Measurements from ENCODE around the gene EPHB1.

The EPHB1 gene

DNA sequence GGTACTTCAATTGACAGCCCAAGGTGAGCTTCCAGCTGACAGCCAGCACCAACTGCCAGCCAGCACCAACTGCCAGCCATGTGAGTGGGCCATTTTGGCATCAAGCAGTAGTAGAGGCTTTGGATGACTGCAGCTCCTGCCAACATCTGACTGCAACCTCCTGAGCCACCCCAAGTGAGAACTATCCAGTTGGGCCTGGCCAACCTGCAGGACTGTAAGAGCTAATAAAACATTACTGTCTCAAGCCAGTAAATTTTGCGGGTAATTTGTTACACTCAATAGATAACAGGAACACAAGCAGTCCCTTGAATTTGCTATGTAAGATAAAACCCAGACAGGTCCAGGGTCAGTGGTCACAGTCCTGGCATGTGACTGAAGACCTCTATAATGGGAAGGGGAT, 29.7 kb downstream of the EPHB1 start:
- TF ChIP-seq, protein P1, sequence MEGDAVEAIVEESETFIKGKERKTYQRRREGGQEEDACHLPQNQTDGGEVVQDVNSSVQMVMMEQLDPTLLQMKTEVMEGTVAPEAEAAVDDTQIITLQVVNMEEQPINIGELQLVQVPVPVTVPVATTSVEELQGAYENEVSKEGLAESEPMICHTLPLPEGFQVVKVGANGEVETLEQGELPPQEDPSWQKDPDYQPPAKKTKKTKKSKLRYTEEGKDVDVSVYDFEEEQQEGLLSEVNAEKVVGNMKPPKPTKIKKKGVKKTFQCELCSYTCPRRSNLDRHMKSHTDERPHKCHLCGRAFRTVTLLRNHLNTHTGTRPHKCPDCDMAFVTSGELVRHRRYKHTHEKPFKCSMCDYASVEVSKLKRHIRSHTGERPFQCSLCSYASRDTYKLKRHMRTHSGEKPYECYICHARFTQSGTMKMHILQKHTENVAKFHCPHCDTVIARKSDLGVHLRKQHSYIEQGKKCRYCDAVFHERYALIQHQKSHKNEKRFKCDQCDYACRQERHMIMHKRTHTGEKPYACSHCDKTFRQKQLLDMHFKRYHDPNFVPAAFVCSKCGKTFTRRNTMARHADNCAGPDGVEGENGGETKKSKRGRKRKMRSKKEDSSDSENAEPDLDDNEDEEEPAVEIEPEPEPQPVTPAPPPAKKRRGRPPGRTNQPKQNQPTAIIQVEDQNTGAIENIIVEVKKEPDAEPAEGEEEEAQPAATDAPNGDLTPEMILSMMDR (IDR thresholded peaks at IDR 0.05; ENCODE audit: low read depth, low read length, missing control alignments): no peak
- H3K4me3 ChIP-seq (replicated peaks; ENCODE audit: low read depth, low read length): no peak overlapping the region
- no peak for DNase-seq (ENCODE audit: extremely low read depth, low read depth)

- DNase-seq (ENCODE audit: extremely low read depth, low read depth): no peak
- H3K4me3 ChIP-seq (replicated peaks; ENCODE audit: low read depth, low read length): no peak overlapping the region
- TF ChIP-seq, protein P1 (IDR thresholded peaks at IDR 0.05; ENCODE audit: low read depth, low read length, missing control alignments): no peak
These were observed 32.2 kb downstream of the EPHB1 start for GRCh38 chr3:134827213-134827612.

- TF ChIP-seq, protein P1 (IDR thresholded peaks at IDR 0.05; ENCODE audit: low read depth, low read length, missing control alignments): no peak
- no peak overlapping the region for H3K4me3 ChIP-seq (replicated peaks; ENCODE audit: low read depth, low read length)
- DNase-seq (ENCODE audit: extremely low read depth, low read depth): no peak
These were observed 34.7 kb downstream of the EPHB1 start for GRCh38 chr3:134829721-134830120.

DNA sequence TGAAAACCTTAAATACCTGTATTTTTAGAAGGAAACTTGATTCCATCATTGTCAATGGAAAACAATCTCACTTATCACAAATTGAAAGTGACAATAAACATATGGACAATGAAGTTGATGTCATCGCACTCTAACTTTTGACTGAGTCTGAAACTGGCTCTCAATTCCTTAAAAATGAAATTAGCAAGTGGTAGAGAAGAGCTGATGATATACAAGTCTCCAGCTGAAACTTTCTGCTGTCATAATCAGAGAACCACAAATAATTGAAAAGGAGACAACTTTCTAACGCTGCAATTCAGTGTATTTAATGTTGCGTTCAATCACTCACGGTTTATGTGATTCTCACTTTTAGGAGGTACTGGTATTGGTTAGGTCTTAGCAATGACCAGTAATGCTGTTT, 37.5 kb downstream of the EPHB1 start:
- H3K4me3 ChIP-seq (replicated peaks; ENCODE audit: low read depth, low read length): no peak overlapping the region
- no peak for DNase-seq (ENCODE audit: extremely low read depth, low read depth)
- TF ChIP-seq, protein P1 (IDR thresholded peaks at IDR 0.05; ENCODE audit: low read depth, low read length, missing control alignments): no peak

DNA sequence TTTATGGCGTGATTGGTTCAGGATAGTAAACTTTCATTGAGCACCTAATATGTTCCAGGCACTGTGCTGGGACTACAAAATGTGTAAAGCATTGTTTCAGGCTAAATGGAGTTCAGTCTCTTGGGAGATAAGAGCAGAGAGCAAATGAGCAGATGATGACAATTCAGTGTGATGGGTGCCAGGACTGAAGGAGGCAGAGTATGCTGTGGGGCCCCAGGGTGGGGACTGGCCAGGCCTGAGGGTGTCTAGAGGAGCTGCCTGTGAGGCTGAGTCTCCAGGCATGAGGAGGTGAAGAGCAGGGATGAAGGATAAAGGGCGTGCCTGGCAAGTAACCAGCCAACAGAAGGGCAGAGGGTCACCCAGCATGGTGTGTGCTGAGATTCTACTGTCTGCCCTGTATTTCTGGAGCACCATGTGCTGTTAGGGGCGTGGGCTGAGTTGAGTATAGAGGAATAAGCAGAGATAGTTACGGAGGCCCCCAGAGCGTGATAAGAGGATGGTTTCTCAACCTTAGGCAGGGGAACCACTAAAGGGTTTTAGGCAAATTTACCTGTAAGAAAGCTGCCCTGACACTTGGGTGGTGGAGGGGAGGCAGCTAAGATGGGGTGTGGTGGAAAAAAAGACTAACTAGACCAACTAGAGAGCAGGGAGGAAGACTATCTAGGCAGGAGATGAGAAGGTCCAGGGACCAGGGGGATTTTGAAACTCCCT, 38.5 kb downstream of the EPHB1 start:
- no peak overlapping the region for H3K4me3 ChIP-seq (replicated peaks; ENCODE audit: low read depth, low read length)
- DNase-seq (ENCODE audit: extremely low read depth, low read depth): no peak
- TF ChIP-seq, protein P1 (IDR thresholded peaks at IDR 0.05; ENCODE audit: low read depth, low read length, missing control alignments): no peak

- TF ChIP-seq, protein P1 (IDR thresholded peaks at IDR 0.05; ENCODE audit: low read depth, low read length, missing control alignments): no peak
- DNase-seq (ENCODE audit: extremely low read depth, low read depth): no peak
- no peak overlapping the region for H3K4me3 ChIP-seq (replicated peaks; ENCODE audit: low read depth, low read length)
These were observed 41.9 kb downstream of the EPHB1 start for GRCh38 chr3:134836921-134837320.

DNA sequence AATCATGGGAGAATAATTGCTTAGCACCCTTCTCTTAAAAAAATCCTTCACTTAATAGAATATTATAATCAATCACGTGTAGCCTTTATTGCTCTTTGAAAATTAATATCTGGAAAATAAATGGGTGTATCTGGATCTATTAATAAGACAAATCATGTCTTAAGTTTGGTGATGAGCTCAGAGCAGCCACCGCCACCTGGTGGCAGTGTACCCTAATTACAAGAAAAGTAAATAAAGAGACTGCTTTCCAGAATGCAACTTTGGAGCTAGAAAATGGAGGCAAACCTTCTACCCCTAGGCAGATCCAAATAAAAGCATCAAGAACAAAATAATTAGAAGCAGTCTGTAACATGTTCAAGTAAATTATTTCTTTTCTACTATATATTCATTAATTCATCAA, 43.5 kb downstream of the EPHB1 start:
- no peak for DNase-seq (ENCODE audit: extremely low read depth, low read depth)
- no peak overlapping the region for H3K4me3 ChIP-seq (replicated peaks; ENCODE audit: low read depth, low read length)
- TF ChIP-seq, protein P1 (IDR thresholded peaks at IDR 0.05; ENCODE audit: low read depth, low read length, missing control alignments): peak; percentile 38
